ENCODE data around the gene ACAD11. TPM values are rescaled to one million over a fixed set of nuclear protein-coding genes. Genes with fewer than 3 reads are reported as not detected.

The ACAD11 gene
- total RNA-seq, 1 donor from 2014 or later, result 21.8 TPM

DNA sequence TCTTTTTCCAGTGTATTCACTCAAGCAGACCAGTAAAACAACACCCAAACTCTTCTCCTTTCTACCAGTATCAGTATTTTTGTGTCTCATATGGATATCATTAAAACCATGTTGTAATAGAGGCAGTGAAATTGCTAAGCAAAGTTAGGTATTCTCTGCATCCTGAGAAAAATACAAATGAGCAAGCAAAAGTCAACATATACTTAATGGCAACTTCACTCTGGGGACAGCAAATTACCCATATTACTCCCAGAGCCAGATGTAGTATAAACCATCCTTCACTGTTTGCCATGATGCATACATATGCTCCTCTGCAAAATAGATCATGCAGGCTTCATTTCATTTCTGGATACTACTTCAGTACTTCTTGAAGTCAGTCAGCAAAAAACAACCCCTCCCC is 22.6 kb upstream of the ACAD11 start:
- H3K9me3 Mint-ChIP-seq, result no peaks in the 10 kb centered on the region
- no peak for DNase-seq (ENCODE audit: low spot score in 2 of 2, unreplicated experiment in 2 of 2)
- no peaks in the 10 kb centered on the region for H3K4me1 Mint-ChIP-seq
- H3K27me3 Mint-ChIP-seq (ENCODE audit: low read depth), result no peaks in the 10 kb centered on the region
- H3K4me3 Mint-ChIP-seq, result no peak overlapping the region
- H3K27ac Mint-ChIP-seq, result no peak overlapping the region
- TF ChIP-seq, protein P1, sequence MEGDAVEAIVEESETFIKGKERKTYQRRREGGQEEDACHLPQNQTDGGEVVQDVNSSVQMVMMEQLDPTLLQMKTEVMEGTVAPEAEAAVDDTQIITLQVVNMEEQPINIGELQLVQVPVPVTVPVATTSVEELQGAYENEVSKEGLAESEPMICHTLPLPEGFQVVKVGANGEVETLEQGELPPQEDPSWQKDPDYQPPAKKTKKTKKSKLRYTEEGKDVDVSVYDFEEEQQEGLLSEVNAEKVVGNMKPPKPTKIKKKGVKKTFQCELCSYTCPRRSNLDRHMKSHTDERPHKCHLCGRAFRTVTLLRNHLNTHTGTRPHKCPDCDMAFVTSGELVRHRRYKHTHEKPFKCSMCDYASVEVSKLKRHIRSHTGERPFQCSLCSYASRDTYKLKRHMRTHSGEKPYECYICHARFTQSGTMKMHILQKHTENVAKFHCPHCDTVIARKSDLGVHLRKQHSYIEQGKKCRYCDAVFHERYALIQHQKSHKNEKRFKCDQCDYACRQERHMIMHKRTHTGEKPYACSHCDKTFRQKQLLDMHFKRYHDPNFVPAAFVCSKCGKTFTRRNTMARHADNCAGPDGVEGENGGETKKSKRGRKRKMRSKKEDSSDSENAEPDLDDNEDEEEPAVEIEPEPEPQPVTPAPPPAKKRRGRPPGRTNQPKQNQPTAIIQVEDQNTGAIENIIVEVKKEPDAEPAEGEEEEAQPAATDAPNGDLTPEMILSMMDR (IDR thresholded peaks at IDR 0.05; ENCODE audit: unreplicated experiment), result no peak
- peaks cover 30% of the 10 kb centered on the region for H3K36me3 Mint-ChIP-seq

DNA sequence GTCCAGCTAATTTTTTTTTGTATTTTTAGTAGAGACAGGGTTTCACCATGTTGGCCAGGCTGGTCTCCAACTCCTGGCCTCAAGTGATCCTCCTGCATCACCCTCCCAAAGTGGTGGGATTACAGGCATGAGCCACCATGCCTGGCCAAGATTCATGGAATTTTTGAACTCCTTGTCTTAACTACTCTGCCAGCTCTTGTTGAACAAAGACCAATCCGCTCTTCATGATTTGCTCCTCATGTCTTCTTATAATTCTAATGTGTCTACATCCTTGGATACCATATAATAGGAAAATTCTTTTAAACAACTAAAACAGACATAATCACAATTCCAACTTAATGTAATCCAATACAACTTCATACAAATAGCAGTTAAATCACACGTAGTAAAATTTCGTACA is 21.8 kb upstream of the ACAD11 start:
- TF ChIP-seq, protein P1 (IDR thresholded peaks at IDR 0.05; ENCODE audit: unreplicated experiment), result no peak

DNA sequence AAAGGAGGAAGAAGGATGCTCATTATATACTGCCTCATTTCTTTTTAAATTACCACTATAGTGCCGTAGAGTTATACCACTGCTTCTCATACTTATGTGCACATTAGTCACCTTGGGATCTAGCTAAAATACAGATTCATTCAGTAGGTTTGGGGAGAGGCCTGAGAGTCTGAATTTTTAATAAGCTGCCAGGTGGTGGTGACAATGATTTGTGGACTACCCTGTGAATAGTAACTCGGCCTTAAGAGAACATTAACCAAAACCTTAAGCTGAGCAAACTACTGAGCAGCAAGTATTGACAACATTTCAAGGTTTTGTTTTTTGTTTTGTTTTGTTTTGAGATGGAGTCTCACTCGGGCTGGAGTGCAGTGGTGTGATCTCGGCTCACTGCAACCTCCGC is 20.3 kb upstream of the ACAD11 start:
- no peak overlapping the region for H3K27ac Mint-ChIP-seq
- no peak overlapping the region for H3K4me3 Mint-ChIP-seq
- TF ChIP-seq, protein P1 (IDR thresholded peaks at IDR 0.05; ENCODE audit: unreplicated experiment), result no peak
- no peaks in the 10 kb centered on the region for H3K9me3 Mint-ChIP-seq
- peaks cover 33% of the 10 kb centered on the region for H3K36me3 Mint-ChIP-seq
- no peak for DNase-seq (ENCODE audit: low spot score in 2 of 2, unreplicated experiment in 2 of 2)
- no peaks in the 10 kb centered on the region for H3K4me1 Mint-ChIP-seq
- no peaks in the 10 kb centered on the region for H3K27me3 Mint-ChIP-seq (ENCODE audit: low read depth)

More for the DNA sequence above, 21.8 kb upstream of the ACAD11 start:
- Mint-ChIP-seq H3K4me1 (no peaks in the 10 kb centered on the region), H3K4me3 (no peak overlapping the region), H3K36me3 (peaks cover 36% of the 10 kb centered on the region), H3K27ac (no peak overlapping the region), H3K9me3 (no peaks in the 10 kb centered on the region), H3K27me3 (ENCODE audit: low read depth) (no peaks in the 10 kb centered on the region)
- DNase-seq (ENCODE audit: low spot score in 2 of 2, unreplicated experiment in 2 of 2), result no peak

DNA sequence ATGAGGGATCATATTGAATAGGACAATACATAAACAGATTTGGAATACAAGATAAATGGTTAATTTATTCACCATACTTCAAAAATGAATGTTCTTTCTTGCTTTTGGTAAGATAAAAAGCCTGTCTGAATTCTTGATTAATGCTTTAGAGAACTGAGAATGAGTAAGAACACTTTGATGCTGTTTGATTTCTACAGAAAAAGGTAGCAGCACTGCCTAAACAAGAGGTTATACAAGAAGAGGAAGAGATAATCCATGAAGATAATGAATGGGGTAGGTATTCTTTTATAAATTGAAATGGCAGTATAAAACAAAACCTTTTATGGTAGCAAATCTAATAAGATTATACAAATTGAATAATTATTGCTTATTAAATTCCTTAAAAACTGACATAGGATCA is 15.8 kb upstream of the ACAD11 start:
- H3K36me3 Mint-ChIP-seq, result peaks cover 31% of the 10 kb centered on the region
- H3K4me1 Mint-ChIP-seq, result peaks cover 4% of the 10 kb centered on the region
- no peak overlapping the region for H3K4me3 Mint-ChIP-seq
- no peaks in the 10 kb centered on the region for H3K27me3 Mint-ChIP-seq (ENCODE audit: low read depth)
- no peak overlapping the region for H3K27ac Mint-ChIP-seq
- DNase-seq (ENCODE audit: low spot score in 2 of 2, unreplicated experiment in 2 of 2), result no peak
- TF ChIP-seq, protein P1 (IDR thresholded peaks at IDR 0.05; ENCODE audit: unreplicated experiment), result no peak
- no peaks in the 10 kb centered on the region for H3K9me3 Mint-ChIP-seq

DNA sequence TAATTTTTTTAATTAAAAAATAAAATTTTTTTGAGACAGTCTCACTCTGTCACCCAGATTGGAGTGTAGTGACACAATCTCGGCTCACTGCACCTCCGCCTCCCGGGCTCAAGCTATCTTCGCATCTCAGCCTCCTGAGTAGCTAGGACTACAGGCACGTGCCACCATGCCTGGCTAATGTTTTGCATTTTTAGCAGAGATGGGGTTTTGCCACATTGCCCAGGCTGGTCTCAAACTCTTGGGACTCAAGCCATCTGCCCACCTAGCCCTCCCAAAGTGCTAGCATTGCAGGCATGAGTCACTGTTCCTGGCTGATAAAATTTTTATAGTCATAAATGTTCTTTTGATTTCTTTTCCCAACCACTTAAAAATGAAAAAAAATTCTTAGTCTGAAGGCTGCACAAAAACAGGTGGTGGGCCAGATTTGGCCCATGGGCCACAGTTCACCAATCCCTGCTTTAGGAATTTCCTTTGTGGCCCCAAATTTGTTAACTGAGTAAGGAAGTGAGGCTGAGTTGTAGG is 9.7 kb upstream of the ACAD11 start:
- H3K4me3 Mint-ChIP-seq, result no peak overlapping the region
- no peaks in the 10 kb centered on the region for H3K9me3 Mint-ChIP-seq
- DNase-seq (ENCODE audit: low spot score in 2 of 2, unreplicated experiment in 2 of 2), result no peak
- H3K4me1 Mint-ChIP-seq, result peaks cover 5% of the 10 kb centered on the region
- no peak overlapping the region for H3K27ac Mint-ChIP-seq
- H3K27me3 Mint-ChIP-seq (ENCODE audit: low read depth), result no peaks in the 10 kb centered on the region
- H3K36me3 Mint-ChIP-seq, result peaks cover 6% of the 10 kb centered on the region
- TF ChIP-seq, protein P1 (IDR thresholded peaks at IDR 0.05; ENCODE audit: unreplicated experiment), result no peak

DNA sequence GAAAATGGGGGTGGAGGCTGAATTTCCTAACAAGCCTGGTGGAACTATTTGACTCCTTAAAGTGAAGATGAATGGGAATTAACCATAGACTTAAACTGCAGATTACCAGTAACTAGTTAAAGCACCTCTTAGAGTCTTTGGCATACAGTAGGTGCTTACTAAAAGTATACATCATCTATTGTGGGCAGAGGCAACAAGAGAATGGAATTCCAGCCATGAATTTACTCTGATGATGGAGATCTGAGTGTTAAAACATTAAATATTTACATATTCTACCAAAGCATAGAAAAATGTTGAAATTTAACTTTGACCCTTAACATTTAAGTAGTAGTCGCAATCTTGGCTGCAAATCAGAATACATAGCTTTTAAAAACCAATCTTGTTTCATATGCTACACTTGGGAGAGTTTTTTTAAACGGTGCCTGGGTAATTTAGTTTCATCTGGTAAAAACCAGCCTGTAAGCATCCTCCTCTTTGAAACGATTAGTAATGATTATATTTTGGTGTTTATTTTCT is 5.7 kb upstream of the ACAD11 start:
- H3K27me3 Mint-ChIP-seq (ENCODE audit: low read depth), result no peaks in the 10 kb centered on the region
- no peaks in the 10 kb centered on the region for H3K9me3 Mint-ChIP-seq
- peaks cover 15% of the 10 kb centered on the region for H3K4me1 Mint-ChIP-seq
- H3K27ac Mint-ChIP-seq, result no peak overlapping the region
- TF ChIP-seq, protein P1 (IDR thresholded peaks at IDR 0.05; ENCODE audit: unreplicated experiment), result no peak
- H3K36me3 Mint-ChIP-seq, result no peaks in the 10 kb centered on the region
- DNase-seq (ENCODE audit: low spot score in 2 of 2, unreplicated experiment in 2 of 2), result no peak
- no peak overlapping the region for H3K4me3 Mint-ChIP-seq

Measured in mesothelial cell of epicardium (in vitro differentiated cells).